Spleen (tissue), 7 donors: ENCODE data around the gene DCLK2.

ENCODE experiments used
- POLR2A ChIP-seq, 3 donors: fragments of 450-650 bp; IDR thresholded peaks; one replicate each; pipeline ENCODE4 v1.5.1; 2017; ENCODE audit warnings: antibody characterized with exemption in 3 of 3, mild to moderate bottlenecking in 1 of 3
- POLR2AphosphoS5 ChIP-seq, 3 donors: sonication (generic); formaldehyde crosslinking; IDR thresholded peaks; one replicate each; pipeline ENCODE4 v1.5.1; 2017; ENCODE audit warnings: antibody characterized with exemption in 3 of 3
- TF ChIP-seq, protein P1 (sequence below), 11 experiments: fragments of 200-600 bp in 7 of 11; fragments of 450-650 bp in 4 of 11; sonication (generic) in 4 of 11; IDR thresholded peaks in 8 of 11; conservative IDR thresholded peaks in 3 of 11; 1 replicate in 7 of 11; 2 replicates in 4 of 11; pipeline versions ENCODE4 v1.4.0 to v1.8.0; 2016 to 2021; ENCODE audit warnings: antibody characterized with exemption in 11 of 11, inconsistent platforms in 4 of 11, mild to moderate bottlenecking in 1 of 11
- donor health status: DM: no; HTN: no; CAD: no; lungs with moderate emphysema.
- donor health status: DM: no; HTN: no; CAD: no.
- donor health status: DM: no; HTN: no; CAD: no.

DNA sequence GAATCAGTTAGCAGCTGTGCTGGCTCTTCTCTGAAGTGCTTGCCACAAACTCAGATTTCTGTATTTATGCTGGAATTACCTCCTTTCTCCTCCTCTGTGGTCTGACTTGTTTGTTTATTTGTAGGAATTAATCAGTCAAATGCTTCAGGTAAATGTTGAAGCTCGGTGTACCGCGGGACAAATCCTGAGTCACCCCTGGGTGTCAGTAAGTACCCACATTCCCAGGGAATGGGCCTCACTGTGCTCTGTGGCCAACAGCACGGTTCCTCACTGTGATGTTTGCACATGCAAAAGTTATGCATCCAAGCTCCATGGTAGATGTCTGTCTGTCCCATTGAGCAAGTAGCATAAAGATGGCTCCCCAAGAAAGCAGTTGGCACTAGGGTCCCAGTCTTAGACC lies 169.9 kb downstream of the DCLK2 start:
- no peak for TF ChIP-seq POLR2AphosphoS5 (IDR thresholded peaks at IDR 0.05)
- TF ChIP-seq, protein P1, sequence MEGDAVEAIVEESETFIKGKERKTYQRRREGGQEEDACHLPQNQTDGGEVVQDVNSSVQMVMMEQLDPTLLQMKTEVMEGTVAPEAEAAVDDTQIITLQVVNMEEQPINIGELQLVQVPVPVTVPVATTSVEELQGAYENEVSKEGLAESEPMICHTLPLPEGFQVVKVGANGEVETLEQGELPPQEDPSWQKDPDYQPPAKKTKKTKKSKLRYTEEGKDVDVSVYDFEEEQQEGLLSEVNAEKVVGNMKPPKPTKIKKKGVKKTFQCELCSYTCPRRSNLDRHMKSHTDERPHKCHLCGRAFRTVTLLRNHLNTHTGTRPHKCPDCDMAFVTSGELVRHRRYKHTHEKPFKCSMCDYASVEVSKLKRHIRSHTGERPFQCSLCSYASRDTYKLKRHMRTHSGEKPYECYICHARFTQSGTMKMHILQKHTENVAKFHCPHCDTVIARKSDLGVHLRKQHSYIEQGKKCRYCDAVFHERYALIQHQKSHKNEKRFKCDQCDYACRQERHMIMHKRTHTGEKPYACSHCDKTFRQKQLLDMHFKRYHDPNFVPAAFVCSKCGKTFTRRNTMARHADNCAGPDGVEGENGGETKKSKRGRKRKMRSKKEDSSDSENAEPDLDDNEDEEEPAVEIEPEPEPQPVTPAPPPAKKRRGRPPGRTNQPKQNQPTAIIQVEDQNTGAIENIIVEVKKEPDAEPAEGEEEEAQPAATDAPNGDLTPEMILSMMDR (IDR thresholded peaks at IDR 0.05 in 8 of 11, conservative IDR thresholded peaks at IDR 0.05 in 3 of 11) = no peak
- TF ChIP-seq POLR2A (IDR thresholded peaks at IDR 0.05) = no peak
